ENCODE measurements around the gene DNASE1L1.

- TF ChIP-seq GATA2 (IDR thresholded peaks at IDR 0.05; ENCODE audit: low read depth, low read length) (no peak), GATA3 (IDR thresholded peaks at IDR 0.05; ENCODE audit: low read depth, low read length) (no peak)
These were observed 10.8 kb upstream of the DNASE1L1 start for GRCh38 chrX:154419688-154420401.
